Medulla oblongata (tissue), 1 donor: ENCODE data around the gene ASB3.
A peak's percentile ranks its signal among the peaks of the same experiment; 100 is the strongest.
"Not testable (repeated sequence)": the region's sequence is repeated elsewhere in the genome, so short reads cannot be mapped to it uniquely, and the experiment has no call there.

Experiments
- DNase-seq: peaks from one replicate; pipeline ENCODE4 v3.0.0-alpha.2; 2015; ENCODE audit errors: extremely low spot score

The ASB3 gene

GRCh38 chr2:53786352-53786704 is 425 bp downstream of the ASB3 start:
- no peak for DNase-seq

- no peak for DNase-seq
These were observed 1.4 kb downstream of the ASB3 start for GRCh38 chr2:53785366-53785765.

GRCh38 chr2:53784436-53784835 is 2.3 kb downstream of the ASB3 start:
- DNase-seq: no peak

DNA sequence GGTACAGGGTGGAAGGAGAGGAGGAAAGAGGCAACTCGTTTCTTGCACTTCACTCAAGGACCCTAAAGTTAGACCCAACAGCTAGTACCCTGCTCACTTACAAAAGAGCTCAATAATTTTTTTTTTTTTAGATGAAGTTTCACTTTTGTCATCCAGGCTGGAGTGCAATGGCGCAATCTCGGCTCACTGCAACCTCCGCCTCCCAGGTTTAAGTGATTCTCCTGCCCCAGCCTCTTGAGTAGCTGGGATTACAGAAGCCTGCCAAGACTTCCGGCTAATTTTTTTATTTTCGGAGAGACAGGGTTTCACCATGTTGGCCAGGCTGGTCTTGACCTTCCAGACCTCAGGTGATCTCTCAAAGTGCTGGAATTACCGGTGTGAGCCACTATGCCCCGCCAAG is 4.1 kb downstream of the ASB3 start:
- no peak for DNase-seq

GRCh38 chr2:53780056-53780455 is 6.7 kb downstream of the ASB3 start:
- no peak for DNase-seq

DNA sequence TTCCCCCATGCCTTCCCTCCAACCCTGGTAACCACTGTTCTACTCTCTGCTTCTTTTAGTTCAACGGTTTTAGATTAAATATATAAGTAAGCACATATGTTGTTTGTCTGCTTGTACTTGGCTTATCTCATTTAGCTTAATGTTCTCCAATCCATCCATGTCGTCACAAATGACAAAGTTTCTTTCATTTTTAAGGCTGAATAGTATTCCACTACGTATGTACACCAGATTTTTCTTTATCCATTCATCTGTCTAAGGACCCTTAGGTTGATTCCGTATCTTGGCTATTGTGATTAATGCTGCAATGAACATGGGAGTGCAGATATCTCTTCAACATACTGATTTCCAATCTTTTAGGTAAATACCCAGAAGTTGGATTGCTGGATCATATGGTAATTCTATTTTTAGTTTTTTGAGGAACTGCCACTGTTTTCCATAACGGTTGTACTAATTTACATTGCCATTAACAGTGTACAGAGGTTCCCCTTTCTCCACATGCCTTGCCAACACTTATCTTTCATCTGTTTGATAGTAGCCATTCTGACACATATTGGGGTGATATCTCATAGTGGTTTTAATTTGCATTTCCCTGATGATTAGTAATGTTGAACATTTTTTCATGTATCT is 8.1 kb downstream of the ASB3 start:
- DNase-seq: no peak

GRCh38 chr2:53777134-53777533 is 9.6 kb downstream of the ASB3 start:
- no peak for DNase-seq

DNA sequence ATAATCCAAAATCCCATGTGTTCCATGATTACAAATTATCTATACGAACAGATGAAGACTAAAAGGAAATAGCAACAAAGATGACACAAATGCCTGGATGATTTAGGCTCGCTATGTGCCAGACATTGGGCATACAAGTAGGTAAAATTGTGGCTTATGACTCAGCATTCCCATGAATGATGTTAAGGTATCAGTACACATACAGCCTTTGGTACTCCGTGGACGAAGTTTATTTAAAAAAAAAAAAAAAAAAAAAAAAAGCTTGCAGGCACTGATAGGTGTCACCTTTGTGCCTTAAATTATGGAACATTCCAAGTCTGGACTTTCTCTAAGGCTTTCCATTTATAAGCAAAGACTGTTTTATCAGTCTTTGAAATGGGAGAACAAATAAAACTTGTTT is 16.5 kb downstream of the ASB3 start:
- DNase-seq: no peak

DNA sequence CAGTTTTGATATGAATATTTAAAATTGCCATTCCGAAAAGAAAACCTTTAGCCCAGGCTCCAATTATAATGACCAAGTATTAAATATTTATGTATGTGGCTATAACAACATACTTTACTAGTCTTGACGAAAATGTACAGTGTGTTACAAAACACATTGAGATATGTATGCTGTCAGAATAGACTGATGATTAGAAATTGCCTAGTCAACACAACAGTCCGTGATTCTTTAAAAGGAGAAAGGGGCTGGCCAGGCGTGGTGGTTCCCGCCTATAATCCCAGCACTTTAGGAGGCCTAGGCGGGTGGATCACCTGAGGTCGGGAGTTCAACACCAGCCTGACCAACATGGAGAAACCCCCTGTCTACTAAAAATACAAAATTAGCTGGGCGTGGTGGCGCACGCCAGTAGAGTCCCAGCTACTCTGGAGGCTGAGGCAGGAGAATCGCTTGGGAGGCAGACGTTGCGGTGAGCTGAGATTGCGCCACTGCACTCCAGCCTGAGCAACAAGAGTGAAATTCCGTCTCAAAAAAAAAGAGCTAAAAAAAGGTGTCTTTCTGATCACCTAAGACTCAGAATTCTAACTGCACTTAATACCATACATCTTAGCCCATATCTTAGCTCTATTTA is 17.3 kb downstream of the ASB3 start:
- DNase-seq: no peak

- DNase-seq: peak; percentile 42
These were observed 18.6 kb downstream of the ASB3 start for GRCh38 chr2:53768242-53768542.

- DNase-seq: peak; percentile 87
These were observed 19.1 kb downstream of the ASB3 start, which contains the start of gene CHAC2 for GRCh38 chr2:53767405-53768241. Gene CHAC2, plus strand, starts transcription at chr2:53767804. Its CDS starts 83 bp downstream, at chr2:53767887.

DNA sequence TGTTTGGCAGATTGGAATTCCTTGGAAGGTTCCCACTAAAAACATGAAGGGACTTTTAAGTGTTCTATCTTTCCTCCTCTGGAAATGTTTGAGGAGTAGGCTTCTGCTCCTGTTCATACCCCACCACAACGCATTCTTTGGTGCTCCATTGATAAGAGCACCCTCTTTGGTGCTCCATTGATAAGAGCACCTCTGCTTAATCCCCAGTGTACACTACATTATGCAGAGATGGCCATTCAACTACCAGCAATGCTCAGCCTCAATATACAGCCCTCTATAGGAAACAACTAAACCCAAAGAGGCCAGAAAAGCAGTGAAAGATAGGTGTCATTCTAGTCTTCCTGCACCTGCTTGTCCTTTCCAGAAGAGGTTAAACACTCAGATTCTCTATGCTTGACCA is 21.0 kb downstream of the ASB3 start:
- DNase-seq: no peak

- DNase-seq: not testable (repeated sequence)
These were observed 29.5 kb downstream of the ASB3 start for GRCh38 chr2:53757206-53757605.

GRCh38 chr2:53756644-53757043 is 30.1 kb downstream of the ASB3 start:
- no peak for DNase-seq

DNA sequence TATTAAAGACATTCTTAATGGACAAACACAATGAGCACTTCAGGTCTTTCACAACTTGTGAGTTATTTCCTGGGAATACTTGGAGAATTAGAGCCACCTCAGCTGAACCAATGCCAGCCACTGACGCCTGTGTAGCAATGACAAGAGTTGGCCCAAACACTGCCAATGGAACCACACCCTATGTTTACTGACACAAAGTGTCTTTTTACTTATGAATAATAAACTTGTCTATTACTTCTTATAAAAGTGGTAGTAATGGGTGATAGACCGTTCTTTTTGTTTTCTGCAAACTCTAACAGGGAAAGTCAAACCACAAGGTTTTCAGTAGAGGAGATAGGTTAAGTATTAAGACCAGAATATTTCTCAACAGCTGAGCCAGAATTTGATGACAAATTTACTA is 31.6 kb downstream of the ASB3 start:
- DNase-seq: no peak

DNA sequence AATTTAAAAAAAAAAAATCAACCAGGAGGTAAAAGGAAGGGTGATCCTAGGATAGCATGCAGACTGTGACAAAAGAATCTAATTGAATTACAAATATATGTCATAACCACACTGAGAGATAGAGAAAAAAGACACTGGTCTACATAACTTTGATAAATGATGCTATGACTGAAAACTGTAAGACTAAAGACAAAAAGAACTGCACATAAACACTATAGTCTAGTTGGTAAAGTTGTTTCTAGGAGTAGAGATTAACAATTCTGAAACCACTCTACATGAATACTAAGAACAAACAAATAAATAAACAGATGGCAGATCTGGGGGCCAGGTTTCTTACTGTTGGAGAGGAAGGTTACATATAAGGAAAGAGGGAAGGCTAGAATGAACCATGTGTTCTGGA is 33.7 kb downstream of the ASB3 start:
- no peak for DNase-seq

DNA sequence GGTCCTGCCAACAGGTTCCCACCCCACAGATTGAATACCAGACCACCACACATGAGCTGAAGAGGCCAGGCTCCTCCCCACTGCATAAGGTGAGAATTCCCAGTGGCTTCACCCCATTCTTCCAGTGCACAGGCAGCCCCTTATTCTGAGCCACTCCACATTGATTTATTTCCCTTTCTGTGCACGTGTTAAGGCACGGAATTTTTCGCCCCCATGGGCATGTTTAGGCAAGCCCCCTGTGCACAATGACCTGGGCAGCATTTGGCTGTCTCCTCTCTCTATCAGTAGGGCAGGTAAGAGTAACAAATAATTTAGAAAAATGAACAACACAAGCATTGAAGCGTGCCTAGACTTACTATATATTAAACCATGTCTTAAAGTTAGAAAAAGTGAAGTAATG is 34.4 kb downstream of the ASB3 start:
- DNase-seq: no peak

DNA sequence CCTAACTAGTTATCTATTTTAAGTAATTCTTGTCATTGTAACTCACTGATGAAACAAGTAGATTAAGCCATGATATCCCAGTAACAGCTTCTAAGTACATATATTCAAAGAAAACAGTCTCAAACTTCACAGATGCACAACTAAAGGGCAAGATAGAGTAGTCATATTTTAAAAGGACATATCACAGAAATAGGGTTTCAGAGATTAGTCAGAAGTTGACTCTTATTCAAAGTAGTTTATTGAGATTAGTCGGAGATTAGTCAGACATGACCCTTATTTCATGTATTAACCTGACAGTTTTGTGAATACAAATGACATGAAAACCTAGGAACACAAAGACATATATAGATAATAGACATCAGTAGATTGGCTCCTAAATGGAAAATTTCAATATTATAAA is 35.0 kb downstream of the ASB3 start:
- no peak for DNase-seq

DNA sequence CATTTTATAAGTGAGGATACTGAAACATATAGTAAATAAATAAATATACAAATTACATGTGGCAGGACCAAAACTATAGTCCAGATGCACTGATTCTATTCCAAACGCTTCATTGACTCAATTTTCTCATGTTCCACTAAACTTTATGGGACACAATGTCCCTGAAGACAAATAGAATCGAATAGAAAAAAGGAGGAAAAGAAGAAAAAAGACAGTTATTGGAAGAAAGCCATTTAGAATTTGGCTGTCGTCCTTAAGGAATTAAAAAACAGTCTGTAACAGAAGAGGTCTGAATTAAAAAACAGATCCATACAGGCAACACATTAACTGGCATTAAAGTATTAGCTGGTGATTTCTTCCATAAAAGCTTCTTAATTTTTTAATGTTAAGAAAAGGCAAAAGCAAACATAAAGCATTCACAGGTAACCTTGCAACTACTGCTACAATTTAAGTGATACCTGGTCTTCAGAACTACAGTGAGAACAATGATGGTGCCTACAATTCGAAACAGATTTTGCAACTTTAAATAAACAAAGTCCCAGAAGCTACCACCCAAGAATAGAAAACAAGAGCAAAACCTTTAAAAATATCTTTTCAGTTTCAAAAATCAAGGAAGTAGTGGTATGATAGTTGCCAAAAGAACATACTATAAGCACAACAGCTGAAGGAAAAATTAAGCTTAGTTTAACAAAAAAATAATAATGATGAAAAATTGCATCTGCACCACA is 36.5 kb downstream of the ASB3 start:
- peak; percentile 67 for DNase-seq

GRCh38 chr2:53744395-53745065 is 42.2 kb downstream of the ASB3 start:
- DNase-seq: no peak

- peak; percentile 72 for DNase-seq
These were observed 46.6 kb downstream of the ASB3 start for GRCh38 chr2:53740170-53740569.

GRCh38 chr2:53739032-53739431 is 47.7 kb downstream of the ASB3 start:
- DNase-seq: no peak
